Breast epithelium (tissue), 3 donors: ENCODE results near the gene SEMA3G.

Source experiments
- POLR2A ChIP-seq: fragments of 450-650 bp; IDR thresholded peaks from one replicate; pipeline ENCODE4 v1.6.1; 2016; ENCODE audit warnings: antibody characterized with exemption, mild to moderate bottlenecking, moderate library complexity
- POLR2AphosphoS5 ChIP-seq, 3 donors: sonication (generic); formaldehyde crosslinking; IDR thresholded peaks; one replicate each; pipeline ENCODE4 v1.6.1; 2017; ENCODE audit warnings: antibody characterized with exemption in 3 of 3
- TF ChIP-seq, protein P1 (sequence below), 3 donors: fragments of 450-650 bp; IDR thresholded peaks; one replicate each; pipeline ENCODE4 v1.5.1; 2016 to 2017; ENCODE audit warnings: antibody characterized with exemption in 3 of 3, mild to moderate bottlenecking in 3 of 3, moderate library complexity in 3 of 3

DNA sequence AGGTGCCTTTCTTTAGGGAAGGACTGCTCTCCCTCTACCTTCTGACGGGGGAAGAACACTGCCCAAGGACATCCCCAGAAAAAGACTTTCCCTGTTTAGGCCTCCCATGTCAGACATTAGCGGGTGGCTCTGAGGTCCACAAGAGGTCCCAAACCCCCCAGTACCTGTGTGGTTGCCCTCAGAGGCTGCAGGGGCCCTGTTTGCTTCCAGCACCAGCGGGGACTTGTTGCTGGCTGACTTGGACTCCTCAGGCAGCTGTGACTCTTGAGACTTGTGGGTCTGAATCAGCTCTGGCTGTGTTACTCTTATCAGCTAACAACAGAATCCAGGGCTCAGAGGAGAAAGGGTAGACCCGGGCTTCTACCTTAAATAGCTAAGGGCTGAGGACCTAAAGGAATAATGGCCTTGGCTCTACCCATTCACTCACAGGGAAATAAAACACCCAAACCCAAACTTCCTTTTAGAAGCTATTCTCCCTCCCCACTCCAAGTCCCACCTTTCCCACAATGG, 39.2 kb downstream of the SEMA3G start:
- no peak for TF ChIP-seq POLR2A
- TF ChIP-seq, protein P1, sequence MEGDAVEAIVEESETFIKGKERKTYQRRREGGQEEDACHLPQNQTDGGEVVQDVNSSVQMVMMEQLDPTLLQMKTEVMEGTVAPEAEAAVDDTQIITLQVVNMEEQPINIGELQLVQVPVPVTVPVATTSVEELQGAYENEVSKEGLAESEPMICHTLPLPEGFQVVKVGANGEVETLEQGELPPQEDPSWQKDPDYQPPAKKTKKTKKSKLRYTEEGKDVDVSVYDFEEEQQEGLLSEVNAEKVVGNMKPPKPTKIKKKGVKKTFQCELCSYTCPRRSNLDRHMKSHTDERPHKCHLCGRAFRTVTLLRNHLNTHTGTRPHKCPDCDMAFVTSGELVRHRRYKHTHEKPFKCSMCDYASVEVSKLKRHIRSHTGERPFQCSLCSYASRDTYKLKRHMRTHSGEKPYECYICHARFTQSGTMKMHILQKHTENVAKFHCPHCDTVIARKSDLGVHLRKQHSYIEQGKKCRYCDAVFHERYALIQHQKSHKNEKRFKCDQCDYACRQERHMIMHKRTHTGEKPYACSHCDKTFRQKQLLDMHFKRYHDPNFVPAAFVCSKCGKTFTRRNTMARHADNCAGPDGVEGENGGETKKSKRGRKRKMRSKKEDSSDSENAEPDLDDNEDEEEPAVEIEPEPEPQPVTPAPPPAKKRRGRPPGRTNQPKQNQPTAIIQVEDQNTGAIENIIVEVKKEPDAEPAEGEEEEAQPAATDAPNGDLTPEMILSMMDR (IDR thresholded peaks at IDR 0.05) = no peak
- TF ChIP-seq POLR2AphosphoS5 (IDR thresholded peaks at IDR 0.05) = no peak
